Measurements from ENCODE around the gene SERPINE1. TPM values are rescaled to one million over a fixed set of nuclear protein-coding genes. Genes with fewer than 3 reads are reported as not detected.
"Not testable (repeated sequence)": the region's sequence is repeated elsewhere in the genome, so short reads cannot be mapped to it uniquely, and the experiment has no call there.

Gene SERPINE1
- total RNA-seq, 1 experiment from 2014 or later = 12.8 TPM

- H3K36me3 ChIP-seq (ENCODE audit: control insufficient read depth in 1 of 2, insufficient read depth in 2 of 2, low read length in 2 of 2) = no peaks in the 10 kb centered on the region
- H3K4me3 ChIP-seq (replicated peaks in 1 of 2; ENCODE audit: low read depth in 1 of 2, low read length in 2 of 2) = no peak overlapping the region
- ATAC-seq (no peak), DNase-seq (ENCODE audit: low read depth, low spot score) (no peak)
- H3K9me2 ChIP-seq (ENCODE audit: insufficient read depth) = no peaks in the 10 kb centered on the region
- TF ChIP-seq SP1 (IDR thresholded peaks at IDR 0.05; ENCODE audit: low read depth) (no peak), JUND (IDR thresholded peaks at IDR 0.05) (no peak), ELF1 (IDR thresholded peaks at IDR 0.05; ENCODE audit: borderline replicate concordance, low read depth) (no peak), SIN3A (IDR thresholded peaks at IDR 0.05; ENCODE audit: low read depth) (no peak)
- CTCF ChIA-PET = interaction anchor here (0.6 kb wide), 1 partner anchor 81 kb away, joined by 4 read pairs; no protein-coding TSS in a partner anchor
- H3K79me2 ChIP-seq (ENCODE audit: insufficient read depth, low read length) = no peaks in the 10 kb centered on the region
- H3K27ac ChIP-seq (ENCODE audit: low read depth, low read length) = no peak overlapping the region
- peaks cover 56 to 81% of the 10 kb centered on the region in 2 experiments for H3K4me1 ChIP-seq (ENCODE audit: control insufficient read depth in 1 of 2, insufficient read depth in 2 of 2, low read length in 2 of 2)
- H3K27me3 ChIP-seq (ENCODE audit: insufficient read depth, low read length) = no peaks in the 10 kb centered on the region
- BruUV-seq (replicated peaks) = no TSS peak
- POLR2A ChIA-PET = interaction anchor here (2.3 kb wide), 2 partner anchors 17 to 24 kb away, joined by 9 to 23 read pairs; partner anchors contain the start of genes SERPINE1 and TRIM56
- H2AFZ ChIP-seq (ENCODE audit: low read depth, low read length, poor library complexity, severe bottlenecking) = no peak overlapping the region
- intact Hi-C loops (cut with micrococcal nuclease) = no loop called here
- peak overlapping the region; percentile 88 for H3K4me2 ChIP-seq (ENCODE audit: low read length)
- H4K20me1 ChIP-seq (ENCODE audit: insufficient read depth) = no peaks in the 10 kb centered on the region
- peak overlapping the region; percentile 79 for H3K9ac ChIP-seq (ENCODE audit: low read length)
- H3K9me3 ChIP-seq (ENCODE audit: control insufficient read depth in 1 of 2, insufficient read depth in 1 of 2, low read depth in 1 of 2, low read length in 2 of 2) = no peaks in the 10 kb centered on the region
- RAD21 ChIA-PET (ENCODE audit: low non-redundant PET in 1 of 2, low total read pairs in 2 of 2, uncharacterized antibody in 2 of 2, unreplicated experiment in 2 of 2) = no interaction called here
Measured at GRCh38 chr7:101102026-101102425, 24.9 kb upstream of the SERPINE1 start.

- ChIA-PET CTCF (interaction anchor here (1.6 kb wide), 1 partner anchor 9 kb away, joined by 5 read pairs; no protein-coding TSS in a partner anchor), POLR2A (interaction anchor here (0.9 kb wide), 1 partner anchor 15 kb away, joined by 3 read pairs; no protein-coding TSS in a partner anchor)
- ATAC-seq; H3K27me3 ChIP-seq (ENCODE audit: insufficient read depth, low read length); H3K4me3 ChIP-seq (replicated peaks in 1 of 2; ENCODE audit: low read depth in 1 of 2, low read length in 2 of 2); intact Hi-C loops (cut with micrococcal nuclease); H3K36me3 ChIP-seq (ENCODE audit: control insufficient read depth in 1 of 2, insufficient read depth in 2 of 2, low read length in 2 of 2); H3K79me2 ChIP-seq (ENCODE audit: insufficient read depth, low read length); DNase-seq (ENCODE audit: low read depth, low spot score); RAD21 ChIA-PET (ENCODE audit: low non-redundant PET in 1 of 2, low total read pairs in 2 of 2, uncharacterized antibody in 2 of 2, unreplicated experiment in 2 of 2); H4K20me1 ChIP-seq (ENCODE audit: insufficient read depth); H3K9me3 ChIP-seq (ENCODE audit: control insufficient read depth in 1 of 2, insufficient read depth in 1 of 2, low read depth in 1 of 2, low read length in 2 of 2); BruUV-seq (replicated peaks); H3K9me2 ChIP-seq (ENCODE audit: insufficient read depth): not testable (repeated sequence)
- H2AFZ ChIP-seq (ENCODE audit: low read depth, low read length, poor library complexity, severe bottlenecking) = peak overlapping the region; percentile 16
- H3K4me2 ChIP-seq (ENCODE audit: low read length) = peak overlapping the region; percentile 51
- peak overlapping the region; percentile 27 for H3K27ac ChIP-seq (ENCODE audit: low read depth, low read length)
- peak overlapping the region; percentile 54 for H3K9ac ChIP-seq (ENCODE audit: low read length)
- H3K4me1 ChIP-seq (ENCODE audit: control insufficient read depth in 1 of 2, insufficient read depth in 2 of 2, low read length in 2 of 2) = peaks cover 56 to 75% of the 10 kb centered on the region in 2 experiments
Measured at GRCh38 chr7:101103701-101104100, 23.2 kb upstream of the SERPINE1 start.
